Stromal cell of bone marrow (primary cell): Measurements from ENCODE around the gene CLIC6.

Source experiments
- DNase-seq: peaks from one replicate; pipeline ENCODE4 v3.0.0-alpha.2; 2012; ENCODE audit warnings: low read depth

CLIC6 gene

DNA sequence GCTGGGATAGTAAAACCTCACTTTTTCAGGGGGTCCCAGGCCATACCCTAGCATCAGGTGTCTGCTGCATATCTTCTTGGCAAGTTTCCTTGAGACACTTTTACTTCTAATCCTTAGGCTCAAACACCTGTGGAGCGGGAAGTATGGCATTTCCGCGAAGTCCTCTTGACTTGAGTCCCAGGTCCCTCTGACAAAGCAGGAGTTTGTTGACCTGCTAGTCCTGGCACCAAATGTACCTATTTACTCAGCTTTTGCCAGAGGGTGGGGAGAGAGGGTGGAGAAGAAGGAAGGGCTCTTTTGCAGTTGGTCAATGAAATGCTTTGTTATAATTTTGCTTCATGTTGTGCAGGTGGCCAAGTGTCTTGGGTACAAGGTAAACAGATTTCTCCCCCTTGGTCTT lies 59.7 kb downstream of the CLIC6 start:
- no peak for DNase-seq

DNA sequence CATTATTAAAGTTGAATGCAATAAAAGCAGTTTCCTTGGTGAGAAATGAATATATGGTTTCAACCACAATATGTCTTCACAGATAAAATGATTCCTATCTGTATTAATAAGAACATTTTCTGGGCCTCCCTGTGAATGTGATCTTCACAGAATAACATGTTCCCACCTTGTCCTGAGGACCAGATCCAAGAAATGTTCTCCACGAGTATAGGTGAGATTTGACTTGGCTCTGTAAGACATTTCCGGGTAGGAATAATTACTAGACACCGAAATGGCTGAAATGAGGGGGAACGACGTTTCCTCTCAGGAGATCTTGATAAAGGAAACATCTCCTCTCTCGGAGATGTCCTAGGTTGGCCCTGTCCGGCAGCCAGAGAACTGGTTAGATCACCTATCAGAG lies 61.4 kb downstream of the CLIC6 start:
- no peak for DNase-seq

GRCh38 chr21:34730756-34731445 lies 62.1 kb downstream of the CLIC6 start:
- DNase-seq, result no peak

DNA sequence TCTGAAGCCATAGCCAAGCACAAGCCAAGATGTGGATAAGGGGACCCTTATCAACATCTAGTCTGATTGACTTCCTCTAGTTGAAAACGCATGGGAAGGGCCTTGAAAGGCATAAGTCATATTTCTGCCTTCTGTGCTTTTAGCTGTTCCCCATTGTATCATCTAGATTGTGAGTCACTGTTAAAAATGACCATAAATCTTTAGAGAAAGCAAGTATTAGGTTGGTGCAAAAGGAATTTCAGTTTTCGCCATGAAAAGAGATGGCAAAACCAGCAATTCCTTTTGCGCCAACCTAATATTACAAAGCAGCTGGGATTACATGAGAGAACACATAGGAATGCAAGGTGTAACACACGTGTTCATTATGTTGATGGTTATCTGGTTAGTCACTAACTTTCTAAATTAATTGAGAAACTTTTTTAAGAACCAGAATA lies 63.6 kb downstream of the CLIC6 start:
- DNase-seq, result no peak

DNA sequence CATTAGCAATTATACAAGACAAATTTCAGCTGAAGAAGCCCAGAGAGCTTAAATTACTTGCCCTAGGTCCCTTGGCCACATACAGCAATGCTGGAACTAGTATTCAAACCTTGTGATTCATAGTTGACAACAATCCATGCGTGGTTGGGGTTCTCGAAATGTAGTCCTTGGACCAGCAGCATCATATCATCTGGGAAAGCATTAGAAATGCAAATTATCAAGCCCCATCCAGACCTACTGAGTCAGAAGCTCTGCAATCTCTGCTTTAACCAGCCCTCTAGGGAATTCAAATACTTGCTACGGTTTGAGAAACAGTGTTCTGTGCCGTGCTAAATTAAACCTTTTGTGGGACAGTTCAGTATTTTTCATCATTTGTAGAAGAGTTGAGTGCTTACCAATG lies 65.1 kb downstream of the CLIC6 start:
- DNase-seq, result no peak

- no peak for DNase-seq
Measured at GRCh38 chr21:34734696-34735095, 65.9 kb downstream of the CLIC6 start.

- DNase-seq, result peak; percentile 18
Measured at GRCh38 chr21:34736116-34736874, 67.5 kb downstream of the CLIC6 start.

DNA sequence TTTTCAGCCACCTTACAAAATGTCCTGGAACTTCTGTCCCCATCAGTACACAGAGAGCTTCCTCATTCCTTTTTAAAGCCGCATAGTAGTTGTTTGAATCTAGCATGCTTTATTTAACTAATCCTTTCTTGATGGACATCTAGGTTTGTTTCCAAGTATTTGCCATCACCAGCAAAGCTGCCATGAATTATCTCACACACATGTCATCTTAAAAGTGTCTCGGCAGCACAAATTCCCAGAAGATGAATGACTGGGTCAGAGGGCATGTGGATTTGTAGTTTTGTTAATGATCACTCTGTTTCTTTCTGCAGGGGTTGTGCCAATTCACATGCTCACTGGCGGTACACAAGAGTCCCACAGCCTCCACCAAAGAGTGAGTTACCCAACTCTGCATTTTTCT lies 68.3 kb downstream of the CLIC6 start:
- no peak for DNase-seq

GRCh38 chr21:34740198-34740597 lies 71.4 kb downstream of the CLIC6 start:
- no peak for DNase-seq

DNA sequence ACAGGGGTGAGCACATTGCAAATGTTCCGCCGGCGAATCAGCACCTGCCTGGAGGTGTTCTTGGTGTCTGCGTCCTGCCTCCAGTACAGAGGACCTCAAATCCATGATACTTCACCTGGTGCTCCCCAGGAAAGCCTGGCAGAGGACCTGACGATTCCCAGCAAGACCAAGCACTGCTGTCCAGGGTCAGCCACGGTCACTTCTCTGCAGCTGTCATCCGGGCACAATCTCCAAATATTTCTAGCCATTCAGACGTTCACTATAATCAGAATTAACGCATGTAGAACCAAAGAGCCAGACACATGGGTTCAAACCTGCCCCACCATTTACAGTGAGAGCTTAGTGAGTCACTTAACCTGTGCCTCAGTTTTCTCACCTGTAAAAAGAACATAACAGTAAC lies 74.5 kb downstream of the CLIC6 start:
- no peak for DNase-seq

GRCh38 chr21:34743831-34744230 lies 75.0 kb downstream of the CLIC6 start:
- DNase-seq, result peak; percentile 96

DNA sequence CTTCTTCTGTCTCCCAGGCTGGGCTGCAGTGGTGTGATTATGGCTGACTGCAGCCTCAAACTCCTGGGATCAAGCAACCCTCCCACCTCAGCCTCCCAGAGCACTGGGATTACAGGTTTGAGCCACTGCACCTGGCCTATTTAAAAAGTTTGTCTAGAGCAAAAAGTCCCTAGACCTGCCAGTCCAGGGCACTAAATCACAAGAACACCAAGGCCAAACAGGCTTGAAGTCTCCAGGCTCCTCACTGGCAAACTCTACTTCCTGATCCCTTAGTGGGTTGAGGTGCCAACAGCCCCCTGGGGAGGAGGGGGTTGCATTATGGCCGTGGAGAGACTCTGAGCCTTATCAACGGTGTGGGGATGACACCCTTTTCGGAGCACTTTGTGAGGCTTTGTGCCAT lies 76.0 kb downstream of the CLIC6 start:
- DNase-seq, result no peak

GRCh38 chr21:34745557-34746255 lies 76.9 kb downstream of the CLIC6 start:
- DNase-seq, result peak; percentile 78

- no peak for DNase-seq
Measured at GRCh38 chr21:34748862-34749261, 80.1 kb downstream of the CLIC6 start.

- DNase-seq, result no peak
Measured at GRCh38 chr21:34754690-34755647, 86.2 kb downstream of the CLIC6 start.

DNA sequence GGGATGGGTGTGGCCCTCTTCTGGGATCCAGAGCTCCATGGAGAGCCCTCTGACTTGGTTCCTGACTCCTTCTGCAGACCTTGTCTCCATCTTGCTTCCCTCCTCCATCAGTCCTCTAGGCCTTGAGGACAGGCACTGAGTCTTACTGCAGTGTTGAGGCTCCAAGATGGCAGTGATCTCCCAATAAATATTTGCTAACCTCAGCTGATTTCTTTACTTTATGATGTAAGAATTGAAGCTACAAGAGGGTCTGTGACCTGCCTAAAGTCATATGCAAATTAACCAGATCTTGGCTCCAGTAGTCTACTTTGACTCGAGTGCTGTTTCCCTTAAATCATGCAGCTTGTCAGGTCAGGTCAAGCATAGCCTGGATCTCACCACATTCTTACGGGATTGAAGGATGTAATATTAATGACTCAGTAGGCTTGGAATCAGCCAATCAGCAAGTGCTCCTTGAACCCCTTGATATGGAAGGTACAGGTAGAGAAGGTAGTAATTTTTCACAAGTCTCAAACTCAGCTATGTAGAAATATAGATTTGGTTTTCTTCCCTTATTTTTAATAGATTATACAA lies 93.0 kb downstream of the CLIC6 start:
- DNase-seq, result no peak

GRCh38 chr21:34762786-34763185 lies 94.0 kb downstream of the CLIC6 start:
- peak; percentile 24 for DNase-seq

DNA sequence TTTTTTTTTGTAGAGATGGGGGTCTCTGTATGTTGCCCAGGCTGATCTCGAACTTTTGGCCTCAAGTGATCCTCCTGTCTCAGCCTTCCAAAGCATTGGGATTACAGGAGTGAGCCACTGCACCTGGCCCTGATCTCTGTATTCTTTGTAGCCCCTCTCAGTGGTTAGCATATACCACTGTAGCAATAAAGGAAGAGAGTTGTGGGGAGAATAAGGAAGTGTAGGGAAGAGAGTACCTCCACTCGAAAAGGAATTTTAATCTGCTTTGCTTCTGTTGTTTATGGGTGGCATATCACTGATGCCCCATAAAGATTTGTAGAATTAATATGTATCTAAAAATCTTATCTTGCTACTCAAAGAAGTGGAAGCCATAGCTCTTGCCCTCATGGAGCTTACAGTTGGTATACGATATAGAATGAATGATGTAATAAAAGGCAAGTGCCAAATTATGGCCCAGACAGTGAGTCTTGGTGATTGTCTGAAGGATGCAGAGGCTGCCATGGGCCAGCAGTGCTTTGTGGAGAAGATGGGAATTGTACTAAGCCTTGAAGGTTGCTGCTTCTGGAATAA lies 96.0 kb downstream of the CLIC6 start:
- no peak for DNase-seq

GRCh38 chr21:34765619-34766018 lies 96.8 kb downstream of the CLIC6 start:
- no peak for DNase-seq

- no peak for DNase-seq
Measured at GRCh38 chr21:34766862-34767261, 98.1 kb downstream of the CLIC6 start.
